Right forelimb (tissue), 1 donor: ENCODE measurements around the gene IRF6.

Experiments used
- DNase-seq: peaks from one replicate; pipeline ENCODE4 v3.0.0-alpha.2; 2018

Gene IRF6

DNA sequence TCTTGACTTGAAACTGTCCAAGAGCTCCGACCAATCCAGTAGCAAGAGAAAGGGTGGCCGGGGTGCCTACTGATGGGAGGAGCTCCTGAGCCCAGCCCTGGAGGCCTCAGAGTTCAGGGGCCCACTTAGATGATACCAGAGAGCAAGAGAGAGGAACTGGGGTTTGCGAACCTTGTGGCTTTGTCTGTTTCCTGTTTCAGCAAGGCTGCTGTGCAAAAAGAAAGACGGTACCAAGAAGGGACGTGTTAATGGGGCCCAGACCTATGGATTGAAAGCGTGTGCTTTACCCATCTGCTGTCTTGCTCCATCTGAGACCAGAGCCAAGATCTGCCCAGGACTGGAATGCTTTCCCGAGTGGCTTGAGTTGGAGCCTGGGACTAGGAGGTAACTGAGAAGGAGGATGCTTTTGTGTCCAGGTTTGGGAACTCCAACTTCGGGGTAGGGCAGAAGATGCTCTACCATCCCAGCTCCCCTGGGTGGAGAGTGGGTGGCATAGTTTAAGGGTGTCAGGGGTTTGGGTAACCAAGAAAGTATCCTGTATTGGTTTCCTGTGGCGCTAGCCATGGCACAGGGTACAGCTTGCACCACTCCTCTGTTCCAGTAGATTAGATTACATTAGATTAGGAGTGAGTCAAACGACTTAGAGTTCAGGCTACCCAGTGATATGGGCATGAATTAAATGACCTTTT, 49.9 kb downstream of the IRF6 start, which contains the start of gene TRAF3IP3:
TRAF3IP3 (plus strand) TSS at position 128 of the 689 bp plus-strand sequence. CDS start 3,987 bp downstream, outside the sequence.
- no peak for DNase-seq

DNA sequence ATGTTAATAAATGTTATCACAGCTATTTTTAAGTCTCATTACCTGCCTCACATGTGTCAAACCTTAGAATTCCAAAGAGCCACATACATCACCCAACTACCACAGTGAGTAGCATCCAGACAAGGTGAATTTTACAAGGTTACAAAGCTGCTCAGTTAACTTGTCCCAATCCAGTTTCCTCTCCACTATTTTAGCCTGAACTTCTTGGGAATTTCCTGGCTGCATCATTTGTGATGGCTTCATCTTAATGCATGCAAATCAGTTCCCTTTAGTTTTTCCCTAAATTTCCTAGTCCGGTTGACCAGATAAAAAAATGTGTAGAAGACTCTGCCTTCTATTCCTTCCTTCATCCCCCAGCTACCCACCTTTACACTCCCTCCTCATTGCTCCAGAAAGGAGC, 50.7 kb downstream of the IRF6 start:
- no peak for DNase-seq

DNA sequence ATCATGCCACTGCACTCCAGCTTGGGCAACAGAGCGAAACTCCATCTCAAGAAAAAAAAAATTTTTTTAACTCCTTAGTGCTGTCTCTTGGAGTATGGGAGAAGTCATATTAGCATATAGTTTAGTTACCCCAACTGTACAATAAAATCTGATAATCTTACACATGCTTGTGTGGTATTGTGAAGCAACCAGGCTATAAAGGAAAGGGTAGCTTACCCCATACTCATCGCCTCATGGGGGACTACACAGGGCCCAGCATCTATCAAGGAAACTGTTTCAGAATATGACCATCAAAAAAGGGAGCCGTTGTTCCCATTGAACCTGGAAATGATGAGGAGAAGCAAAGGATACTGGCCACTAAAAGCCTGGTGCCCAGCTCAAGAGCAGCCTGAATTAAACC, 53.1 kb downstream of the IRF6 start:
- no peak for DNase-seq

DNA sequence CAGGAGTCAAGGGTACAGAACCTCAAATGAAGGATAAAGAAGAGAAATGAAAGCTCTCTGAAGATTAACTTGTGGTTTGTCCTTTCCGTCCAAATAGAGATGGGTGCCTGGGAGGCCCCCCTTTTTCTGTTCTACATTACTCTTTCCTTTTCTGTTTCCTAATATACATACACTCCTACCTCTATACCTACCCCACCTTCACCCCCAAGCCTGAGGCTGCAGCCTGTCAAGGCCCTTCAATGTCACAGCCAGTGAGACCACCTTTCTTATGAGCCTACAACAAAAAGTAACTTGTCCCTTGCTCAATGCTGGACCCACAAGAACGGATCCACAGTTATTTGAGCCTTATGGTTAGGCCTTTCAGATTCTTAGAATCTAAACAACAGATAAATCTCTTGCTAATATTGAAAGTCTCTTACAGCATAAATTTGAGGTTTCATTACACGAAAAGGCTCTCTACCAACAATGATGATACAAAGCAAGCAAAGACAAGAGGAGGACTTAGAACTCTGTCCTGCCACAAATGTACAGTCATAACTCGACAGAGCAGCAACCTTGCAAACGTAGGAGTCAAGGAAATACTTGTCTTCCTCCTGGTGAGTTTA, 54.2 kb downstream of the IRF6 start:
- DNase-seq = no peak

DNA sequence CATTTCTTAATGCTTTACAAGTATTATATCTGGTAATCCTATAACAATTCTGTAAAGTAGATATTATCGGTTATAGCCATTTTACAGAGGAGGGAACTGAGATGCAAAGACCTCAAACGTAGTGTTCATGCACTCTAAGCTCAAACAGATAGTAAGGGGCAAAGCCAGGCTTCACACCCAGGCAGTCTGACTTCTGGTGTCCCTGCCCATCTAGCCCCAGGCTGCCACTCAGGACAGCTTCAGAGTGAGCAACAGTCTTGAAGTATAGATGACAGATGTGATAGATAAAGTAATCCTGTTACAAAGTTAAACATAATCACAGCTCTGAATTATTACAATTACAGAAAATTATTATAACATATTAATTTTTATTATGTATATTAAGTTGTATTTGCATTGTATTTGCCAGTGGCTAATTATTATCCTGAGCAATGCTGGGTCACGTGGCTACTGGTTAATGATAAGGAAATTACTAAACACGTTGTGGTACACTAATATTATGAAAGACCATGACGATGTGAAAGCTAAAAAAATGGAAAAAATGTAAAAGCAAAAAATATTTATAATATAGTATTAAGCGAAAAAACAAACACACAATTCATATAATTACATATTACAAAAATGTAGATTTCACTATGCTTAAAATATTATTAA, 56.1 kb downstream of the IRF6 start:
- no peak for DNase-seq

DNA sequence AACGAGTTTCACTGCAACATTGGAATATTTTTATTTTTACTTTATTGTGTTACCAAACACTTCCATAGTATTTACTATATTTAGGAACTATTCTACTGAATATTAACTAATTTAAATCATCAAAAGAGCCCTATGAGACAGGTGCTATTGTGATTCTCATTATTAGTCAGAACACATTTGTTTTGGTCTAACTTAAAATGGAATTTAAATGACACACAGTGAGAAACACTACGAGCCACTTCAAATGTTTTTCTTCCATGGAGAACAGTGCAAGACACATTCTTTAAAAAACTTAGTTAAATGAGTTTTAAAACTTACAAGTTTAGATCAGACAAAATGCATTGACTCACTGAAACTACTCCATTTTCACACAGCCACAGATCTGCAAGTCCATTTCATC, 56.7 kb downstream of the IRF6 start:
- no peak for DNase-seq

DNA sequence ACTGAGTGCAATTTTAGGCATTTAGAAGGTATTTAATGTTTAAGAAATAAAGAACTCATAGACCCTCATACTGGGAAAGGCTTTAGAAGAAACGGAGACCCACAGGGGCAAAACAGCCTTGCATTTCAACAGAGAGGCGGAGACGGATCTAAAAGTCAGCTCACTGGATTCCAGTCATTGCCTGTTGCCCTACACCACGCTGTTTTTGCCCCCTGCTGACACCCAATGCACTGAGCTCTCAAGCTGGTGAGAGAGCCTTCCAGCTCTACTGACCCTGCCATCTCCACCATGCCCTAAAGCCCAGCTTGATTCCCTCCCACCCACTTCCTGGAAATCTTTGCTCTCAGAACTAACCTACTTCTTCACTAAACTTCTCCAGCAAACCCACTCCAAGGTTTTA, 57.3 kb downstream of the IRF6 start:
- DNase-seq = no peak

DNA sequence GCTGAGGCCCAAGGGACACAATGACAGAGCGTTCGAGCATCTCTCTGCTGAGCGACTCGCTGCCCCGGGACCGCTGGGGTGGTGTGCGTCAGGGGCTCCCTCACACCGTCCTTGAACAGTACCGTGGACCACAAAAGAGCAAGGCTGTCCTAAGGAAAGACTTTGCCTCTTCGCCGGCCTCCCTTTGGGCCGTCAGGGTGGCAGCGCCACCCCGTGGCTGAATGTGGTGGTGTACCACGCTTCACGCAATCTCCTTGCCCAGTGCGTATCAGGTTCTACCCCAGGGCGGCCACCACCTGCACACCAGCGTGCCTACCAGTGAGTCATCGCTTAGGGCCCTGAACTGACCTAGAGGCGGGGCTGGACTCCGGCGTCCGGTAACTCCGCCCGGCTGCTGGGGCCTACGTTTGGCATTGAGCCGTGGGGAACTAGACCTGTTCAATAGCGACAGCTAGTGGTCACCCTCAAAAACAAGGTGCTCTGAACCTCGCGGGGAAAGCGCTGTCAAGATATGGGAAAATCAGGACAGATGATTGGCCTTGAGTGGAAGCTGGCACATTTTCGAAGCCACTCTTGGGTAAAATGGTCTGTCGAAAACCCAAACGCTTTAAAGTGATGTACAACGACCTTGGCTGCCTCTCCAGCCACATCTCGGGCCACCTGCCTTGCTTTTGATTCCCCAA, 58.2 kb downstream of the IRF6 start:
- DNase-seq = peak; percentile 81

DNA sequence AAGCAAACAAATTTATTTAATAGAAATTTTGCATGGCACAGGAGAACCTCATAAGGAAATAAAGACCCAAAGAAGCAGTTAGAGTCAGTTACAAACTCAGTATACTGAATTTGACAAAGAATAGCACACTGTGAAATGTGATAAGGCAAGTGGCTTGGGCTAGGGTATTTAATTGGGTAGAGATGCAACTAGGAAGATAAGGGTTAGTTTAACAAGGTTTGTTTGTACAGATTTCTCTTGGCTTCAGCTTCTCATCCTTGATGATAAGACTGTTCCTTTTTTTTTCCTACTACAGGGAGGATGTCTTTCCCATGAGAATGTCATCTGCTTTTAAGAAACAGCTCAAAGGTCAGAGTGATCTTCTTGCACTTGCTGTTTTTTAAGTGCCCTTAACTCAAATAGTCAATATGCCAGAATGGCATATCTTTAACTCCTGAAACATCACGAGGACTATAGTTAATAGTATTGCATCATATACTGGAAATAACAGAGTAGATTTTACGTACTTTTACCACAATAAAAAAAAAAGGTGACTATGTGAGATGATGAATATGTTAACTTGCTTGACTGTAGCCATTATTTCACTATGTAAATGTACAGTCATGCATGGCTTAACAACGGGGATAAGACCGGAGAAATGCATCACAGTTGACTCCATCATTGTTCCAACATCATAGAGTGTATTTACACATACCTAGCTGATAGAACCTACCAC, 59.3 kb downstream of the IRF6 start:
- no peak for DNase-seq

DNA sequence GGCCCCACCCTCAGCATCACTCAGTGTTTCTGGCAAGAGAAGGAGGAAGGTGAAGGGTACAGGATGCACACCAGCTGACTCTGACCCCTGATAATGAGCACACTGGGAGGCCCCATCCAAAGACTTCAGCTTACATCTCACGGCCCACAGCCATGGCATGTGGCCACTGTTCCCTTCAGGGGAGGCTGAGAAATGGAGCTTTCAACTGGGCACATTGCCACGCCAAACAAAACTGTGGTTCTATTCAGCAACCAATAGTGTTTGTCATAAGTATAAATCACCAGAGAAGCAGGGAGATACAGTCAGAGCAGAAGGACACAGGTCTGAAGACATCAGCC, 62.8 kb downstream of the IRF6 start:
- no peak for DNase-seq

DNA sequence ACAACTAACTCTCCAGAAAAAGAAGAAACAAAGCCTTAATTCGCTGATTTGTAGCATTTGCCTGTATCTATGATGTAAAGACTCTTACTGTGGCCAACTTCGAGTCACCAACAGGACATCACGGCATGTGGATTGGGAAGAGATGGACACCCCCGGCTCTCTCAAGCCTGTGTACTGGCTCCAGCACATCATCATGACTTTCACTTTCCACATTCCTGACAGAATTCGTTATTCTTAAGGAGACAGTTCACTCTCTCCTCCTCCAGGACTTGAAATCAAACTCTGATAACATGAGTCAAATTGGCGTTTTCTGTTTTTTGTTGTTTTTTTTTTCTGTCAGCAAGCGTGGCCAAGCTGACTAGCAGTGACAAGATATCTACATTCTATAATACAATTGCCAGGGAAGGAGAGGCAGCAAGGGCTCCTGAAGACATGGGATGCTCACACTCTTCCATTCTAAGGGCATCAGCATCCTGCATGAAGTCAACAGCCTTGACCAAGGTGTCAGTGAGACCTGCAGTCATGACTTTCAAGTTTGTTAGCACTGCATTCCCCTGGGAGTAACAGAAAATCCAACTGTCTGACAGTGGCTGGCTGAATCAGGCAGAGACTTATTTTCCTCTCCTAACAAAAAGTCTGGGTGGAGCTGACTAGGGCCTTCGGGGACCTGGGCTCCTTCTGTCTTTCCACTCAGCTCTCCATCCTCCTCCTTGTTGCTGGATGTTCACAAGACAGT, 63.4 kb downstream of the IRF6 start:
- DNase-seq = no peak

DNA sequence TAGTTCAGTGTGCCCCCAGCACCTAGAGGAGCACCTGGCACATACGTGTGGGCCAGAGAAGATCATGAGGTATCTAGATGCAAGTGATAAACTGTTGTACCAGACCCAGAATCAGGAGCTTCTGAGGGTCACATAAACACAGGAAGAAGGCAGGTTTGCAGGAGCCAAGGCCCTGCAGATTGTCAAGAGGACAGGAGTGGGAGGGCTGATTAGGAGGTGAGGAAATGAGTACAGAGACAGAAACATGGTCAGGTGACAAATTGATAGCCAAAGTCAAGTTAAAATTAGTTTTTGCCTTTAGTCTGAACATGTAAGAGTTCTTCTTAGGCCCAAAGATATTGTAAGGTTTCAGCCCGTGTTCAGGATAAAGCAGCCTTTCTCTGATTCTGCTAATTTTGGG, 64.1 kb downstream of the IRF6 start:
- no peak for DNase-seq

DNA sequence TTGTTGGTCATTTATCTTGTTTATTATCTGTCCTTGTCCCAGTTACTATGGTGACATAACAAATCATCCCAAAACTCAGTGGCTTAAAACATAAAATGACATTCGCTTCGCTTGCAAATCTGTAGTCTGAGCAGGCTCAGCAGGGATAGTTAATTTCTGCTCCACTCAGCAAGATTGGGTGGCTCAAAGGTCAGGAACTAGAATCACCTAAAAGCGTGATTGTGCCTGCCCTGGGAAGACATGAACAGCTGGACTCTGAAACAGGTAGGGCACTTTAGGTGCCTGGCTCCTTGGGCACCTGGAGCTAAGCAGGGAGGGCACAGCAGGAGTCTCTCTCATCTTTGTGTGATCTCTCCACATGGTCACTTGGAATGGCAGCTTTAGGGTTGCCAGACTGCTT, 64.7 kb downstream of the IRF6 start:
- no peak for DNase-seq

DNA sequence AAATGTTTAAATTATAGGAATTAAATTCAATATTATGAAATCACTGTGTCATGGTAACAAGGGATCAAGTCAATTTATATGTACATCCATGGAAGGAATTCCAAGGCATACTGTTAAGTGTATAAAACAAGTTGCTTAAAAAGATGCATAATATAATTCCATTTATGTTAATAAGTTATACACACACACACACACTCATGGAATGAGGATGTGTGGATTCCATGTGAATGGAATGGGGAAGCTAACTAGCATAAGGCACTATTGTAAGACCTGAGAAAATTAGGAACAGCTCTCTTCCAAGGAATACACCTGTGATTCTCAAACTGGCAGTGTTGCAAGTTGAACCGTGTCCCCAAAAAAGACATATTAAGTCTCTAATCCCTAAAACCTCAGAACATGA, 67.7 kb downstream of the IRF6 start:
- DNase-seq = no peak

DNA sequence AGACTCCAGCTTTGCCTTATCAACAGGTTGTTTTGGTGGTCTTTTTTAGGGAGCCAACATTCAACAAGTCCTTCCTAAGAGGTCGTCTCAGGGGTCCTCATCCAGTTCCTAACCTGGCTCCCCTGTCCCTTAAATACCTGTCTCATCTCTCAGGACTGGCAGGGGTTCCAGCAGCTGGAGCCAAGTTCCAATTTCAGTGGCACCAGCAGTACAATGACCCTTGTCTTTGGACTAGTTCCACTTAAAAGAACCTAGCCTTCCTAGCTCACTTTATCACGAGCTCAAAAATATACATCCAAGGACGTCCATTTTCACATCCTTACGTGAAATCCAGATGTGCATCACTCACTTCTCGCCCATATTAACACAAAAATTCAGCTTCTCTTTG, 68.8 kb downstream of the IRF6 start:
- no peak for DNase-seq

DNA sequence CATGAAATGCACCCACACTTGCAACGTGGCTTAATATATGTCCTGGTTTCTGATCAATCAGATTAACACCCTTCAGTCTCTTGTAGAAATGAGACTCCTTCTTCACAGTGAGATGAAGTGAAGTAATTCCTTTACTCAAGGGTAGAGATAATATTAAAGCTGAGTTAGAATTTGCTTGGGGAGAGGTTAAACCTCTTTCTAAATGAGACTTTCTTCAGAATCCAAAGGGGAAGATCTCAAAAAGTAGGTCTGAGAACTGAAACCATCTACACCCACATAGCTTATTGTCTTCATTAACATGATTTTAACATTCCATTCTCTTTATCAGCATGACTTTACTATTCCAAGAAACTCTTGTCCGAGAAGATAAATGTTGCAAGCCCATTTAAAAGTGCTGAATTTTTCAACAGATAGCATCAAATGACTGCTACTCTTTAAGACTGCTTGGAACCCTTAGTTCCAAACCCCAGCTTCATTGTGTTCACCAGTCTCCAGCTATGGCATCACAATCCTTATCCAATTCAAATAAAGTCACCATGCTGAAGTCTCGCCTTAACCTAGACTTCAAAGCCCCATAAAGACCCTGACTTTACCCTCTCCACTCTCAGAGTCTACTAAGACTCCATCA, 69.3 kb downstream of the IRF6 start:
- DNase-seq = no peak
